ENCODE results near the gene GARRE1.
"Not testable (repeated sequence)": the region's sequence is repeated elsewhere in the genome, so short reads cannot be mapped to it uniquely, and the experiment has no call there.

Gene GARRE1

DNA sequence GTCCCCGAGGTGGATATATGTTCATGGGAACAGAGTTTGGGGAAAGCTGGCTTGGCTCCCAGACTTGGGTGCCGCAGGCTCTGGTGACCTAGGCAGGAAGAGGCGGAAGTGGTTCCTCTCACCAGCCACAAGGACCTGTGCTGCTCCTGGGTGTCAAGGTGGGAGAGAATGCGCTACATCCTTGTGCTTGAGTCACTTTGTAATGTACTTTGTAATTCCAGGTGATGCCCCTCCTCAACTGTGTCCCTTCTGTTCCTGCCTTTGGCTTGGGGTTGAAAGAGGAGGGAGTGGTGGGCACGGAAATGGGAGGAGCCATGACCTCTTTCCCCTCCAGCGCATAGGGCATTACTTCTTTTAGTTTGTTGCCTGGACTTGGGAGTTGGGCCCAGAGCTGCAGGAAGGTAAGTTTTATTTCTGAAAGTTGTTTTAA lies 10.9 kb downstream of the GARRE1 start:
- Mint-ChIP-seq H3K9me3 (ENCODE audit: low read depth) (no peaks in the 10 kb centered on the region), H3K27ac (no peak overlapping the region), H3K36me3 (peaks cover 4% of the 10 kb centered on the region), H3K4me1 (ENCODE audit: low read depth) (peaks cover 63% of the 10 kb centered on the region), H3K27me3 (no peaks in the 10 kb centered on the region), H3K4me3 (no peak overlapping the region)

DNA sequence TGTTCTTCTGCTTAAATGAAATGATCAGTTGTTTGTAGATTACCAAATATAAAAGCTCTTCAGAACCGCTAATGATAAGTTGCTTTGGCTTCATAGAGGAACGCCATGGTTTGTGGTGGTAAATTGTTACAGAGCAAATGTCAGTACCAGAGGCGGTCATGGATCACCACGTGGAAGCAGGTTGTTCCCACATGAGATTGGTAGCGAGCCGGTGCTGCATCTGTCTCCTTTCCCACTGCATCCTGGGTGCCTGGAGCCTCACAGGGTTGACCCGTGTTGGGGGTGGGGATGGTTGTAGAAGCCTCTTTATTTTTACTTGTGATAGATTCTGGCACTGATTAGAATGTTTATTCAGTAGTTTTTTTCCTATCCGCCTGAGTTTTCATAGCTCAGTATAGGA lies 14.7 kb downstream of the GARRE1 start:
- Mint-ChIP-seq H3K4me3 (peak overlapping the region; percentile 62), H3K9me3 (ENCODE audit: low read depth) (no peaks in the 10 kb centered on the region), H3K27ac (peak overlapping the region; percentile 74), H3K4me1 (ENCODE audit: low read depth) (peaks cover 75% of the 10 kb centered on the region), H3K36me3 (no peaks in the 10 kb centered on the region), H3K27me3 (no peaks in the 10 kb centered on the region)

DNA sequence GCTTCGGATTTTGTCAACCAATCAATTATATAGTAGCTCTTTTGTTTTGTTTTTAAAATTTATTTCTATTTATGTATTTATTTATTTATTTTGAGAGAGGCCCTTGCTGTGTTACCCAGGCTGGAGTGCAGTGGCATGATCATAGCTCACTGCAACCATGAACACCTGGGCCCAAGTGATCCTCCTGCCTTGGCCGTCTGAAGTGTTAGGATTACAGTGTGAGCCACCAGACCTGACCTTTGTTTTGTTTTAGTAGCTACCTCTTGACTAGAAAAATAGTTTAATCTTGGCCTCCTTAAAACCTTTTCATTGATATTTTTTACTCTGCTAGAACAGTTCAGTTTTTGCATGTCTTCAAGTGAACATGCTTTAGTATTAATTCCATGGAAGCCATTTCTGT lies 15.1 kb downstream of the GARRE1 start:
- Mint-ChIP-seq H3K9me3 (ENCODE audit: low read depth) (no peaks in the 10 kb centered on the region), H3K4me1 (ENCODE audit: low read depth) (peaks cover 78% of the 10 kb centered on the region), H3K4me3 (peak overlapping the region; percentile 69), H3K27ac (peak overlapping the region; percentile 88), H3K36me3 (no peaks in the 10 kb centered on the region), H3K27me3 (no peaks in the 10 kb centered on the region)

DNA sequence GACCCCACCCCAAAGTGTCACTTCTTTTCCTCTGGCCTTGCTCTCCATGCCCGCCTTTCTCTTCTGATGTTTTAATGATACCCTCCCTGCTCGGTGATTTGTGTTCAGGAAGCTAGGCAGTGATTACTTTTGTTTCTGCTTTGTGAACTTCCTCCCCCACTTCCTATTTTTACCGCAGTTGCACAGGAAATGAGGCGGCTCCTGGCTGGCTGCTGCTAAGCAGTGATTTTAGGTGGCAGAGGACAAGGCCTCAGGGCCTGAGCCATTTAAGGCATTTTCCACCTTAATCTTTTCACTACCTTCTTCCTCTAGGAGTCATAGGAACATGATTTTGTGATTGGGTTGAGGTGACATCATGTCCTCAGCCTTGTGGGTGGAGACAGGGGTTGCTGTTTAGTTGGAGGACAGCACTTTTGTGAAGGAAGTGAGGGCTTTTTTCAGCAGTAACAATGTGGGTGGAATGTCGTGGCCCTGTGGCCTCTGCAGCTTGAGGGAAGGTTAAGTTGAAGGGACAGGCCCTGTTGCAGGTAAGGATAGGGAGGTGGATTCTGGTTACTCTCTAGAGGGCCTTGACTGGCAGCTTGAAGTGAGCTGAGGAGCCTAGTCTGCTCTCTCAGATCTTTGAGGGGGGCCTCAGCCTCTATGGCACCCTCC lies 15.7 kb downstream of the GARRE1 start:
- H3K4me3 Mint-ChIP-seq = peak overlapping the region; percentile 69
- peak overlapping the region; percentile 88 for H3K27ac Mint-ChIP-seq
- no peaks in the 10 kb centered on the region for H3K27me3 Mint-ChIP-seq
- no peaks in the 10 kb centered on the region for H3K9me3 Mint-ChIP-seq (ENCODE audit: low read depth)
- H3K4me1 Mint-ChIP-seq (ENCODE audit: low read depth) = peaks cover 78% of the 10 kb centered on the region
- H3K36me3 Mint-ChIP-seq = no peaks in the 10 kb centered on the region

DNA sequence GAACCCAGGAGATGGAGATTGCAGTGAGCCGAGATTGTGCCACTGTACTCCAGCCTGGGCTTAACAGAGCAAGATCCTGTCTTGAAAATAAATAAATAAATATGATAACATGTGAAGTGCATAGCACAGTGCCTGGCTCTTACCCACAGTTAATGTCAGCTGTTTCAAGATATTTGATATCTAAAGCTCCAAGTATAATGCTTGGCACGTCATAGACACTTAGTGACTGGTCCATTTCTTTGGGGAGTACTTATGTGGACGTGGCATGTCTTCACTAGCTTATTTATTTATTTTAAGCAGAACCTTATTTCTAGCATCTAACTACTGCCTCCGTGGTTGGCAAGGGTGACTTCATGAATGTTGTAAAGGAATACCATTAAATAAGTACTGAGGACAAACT lies 18.8 kb downstream of the GARRE1 start:
- Mint-ChIP-seq H3K4me1 (ENCODE audit: low read depth) (peaks cover 83% of the 10 kb centered on the region), H3K27me3 (no peaks in the 10 kb centered on the region), H3K4me3 (no peak overlapping the region), H3K9me3 (ENCODE audit: low read depth) (no peaks in the 10 kb centered on the region), H3K27ac (no peak overlapping the region), H3K36me3 (no peaks in the 10 kb centered on the region)

DNA sequence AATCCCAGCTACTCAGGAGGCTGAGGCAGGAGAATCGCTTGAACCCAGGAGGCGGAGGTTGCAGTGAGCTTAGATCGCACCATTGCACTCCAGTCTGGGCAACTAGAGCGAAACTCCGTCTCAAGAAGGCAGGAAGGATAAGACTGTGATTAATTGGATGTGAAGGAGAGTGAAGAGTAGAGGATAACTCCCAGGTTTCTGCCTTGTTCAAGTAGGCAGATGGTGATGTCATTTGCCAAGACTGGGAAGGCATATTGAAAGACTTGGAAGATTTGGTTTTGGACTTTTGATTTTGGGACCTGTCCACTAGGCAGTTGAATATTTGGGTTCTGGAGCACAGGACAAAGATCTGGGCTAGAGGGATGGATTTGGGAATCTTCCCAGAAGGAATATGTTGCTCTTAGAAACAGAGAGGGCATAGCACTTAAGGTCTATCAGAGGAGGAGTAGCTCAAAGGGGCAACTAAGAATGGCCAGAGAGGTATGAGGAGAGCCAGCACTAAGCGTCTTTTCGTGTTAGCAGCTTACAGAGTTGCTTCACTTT lies 20.0 kb downstream of the GARRE1 start:
- H3K4me1 Mint-ChIP-seq (ENCODE audit: low read depth) = peaks cover 80% of the 10 kb centered on the region
- H3K4me3 Mint-ChIP-seq = no peak overlapping the region
- H3K27ac Mint-ChIP-seq = no peak overlapping the region
- H3K9me3 Mint-ChIP-seq (ENCODE audit: low read depth) = no peaks in the 10 kb centered on the region
- H3K27me3 Mint-ChIP-seq = no peaks in the 10 kb centered on the region
- H3K36me3 Mint-ChIP-seq = peaks cover 3% of the 10 kb centered on the region

DNA sequence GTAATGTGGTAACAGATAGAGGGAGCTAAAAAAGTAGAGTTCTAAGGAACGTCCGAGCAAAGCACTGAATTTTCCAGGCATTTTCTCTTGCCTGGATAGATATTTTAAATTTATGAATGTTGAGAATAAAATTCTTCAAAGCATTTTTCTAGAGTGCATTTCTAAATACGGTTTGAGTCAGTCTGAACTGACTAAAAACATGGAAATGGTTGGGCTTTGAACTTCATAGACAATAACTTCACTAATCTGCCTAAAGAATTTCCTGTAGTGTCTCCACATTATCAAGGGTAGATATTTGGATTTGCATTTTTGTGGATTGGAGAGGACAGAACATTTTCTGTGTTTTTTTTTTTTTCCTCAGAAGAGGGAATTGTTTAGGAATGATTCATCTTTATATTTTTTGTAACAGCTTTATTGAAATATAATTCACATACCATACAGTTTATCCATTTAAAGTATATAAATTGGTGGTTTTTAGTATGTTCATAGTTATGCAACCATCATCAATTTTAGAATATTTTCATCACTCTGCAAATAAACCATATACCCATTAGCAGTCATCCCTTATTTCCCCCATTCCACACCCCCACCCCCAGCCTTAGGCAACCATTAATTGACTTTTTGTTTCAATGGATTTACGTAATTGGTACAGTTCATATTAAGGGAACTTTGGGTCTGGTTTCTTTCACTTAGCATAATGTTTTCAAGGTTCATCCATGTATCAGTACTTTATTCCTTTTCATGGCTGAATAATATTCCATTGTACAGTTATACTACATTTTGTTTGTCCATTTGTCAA lies 20.7 kb downstream of the GARRE1 start:
- H3K9me3 Mint-ChIP-seq (ENCODE audit: low read depth) = no peaks in the 10 kb centered on the region
- peaks cover 3% of the 10 kb centered on the region for H3K36me3 Mint-ChIP-seq
- no peaks in the 10 kb centered on the region for H3K27me3 Mint-ChIP-seq
- H3K4me3 Mint-ChIP-seq = no peak overlapping the region
- H3K4me1 Mint-ChIP-seq (ENCODE audit: low read depth) = peaks cover 76% of the 10 kb centered on the region
- H3K27ac Mint-ChIP-seq = no peak overlapping the region

DNA sequence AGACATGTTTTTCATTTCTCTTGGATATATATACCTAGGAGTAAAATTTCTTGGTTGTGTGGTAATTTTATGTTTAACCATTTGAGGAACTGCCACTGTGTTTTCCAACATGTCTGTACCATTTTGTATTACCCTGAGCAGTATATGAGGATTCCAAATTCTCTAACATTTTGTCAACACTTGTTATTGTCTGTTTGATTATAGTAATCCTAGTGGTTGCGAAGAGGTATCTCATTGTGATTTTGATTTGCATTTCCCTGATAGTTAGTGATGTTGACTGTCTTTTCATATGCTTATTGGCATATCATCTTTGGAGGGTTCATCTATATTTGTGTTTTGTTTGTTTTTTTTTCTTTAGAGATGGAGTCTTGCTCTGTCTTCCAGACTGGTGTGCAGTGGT lies 21.4 kb downstream of the GARRE1 start:
- no peak overlapping the region for H3K4me3 Mint-ChIP-seq
- H3K27ac Mint-ChIP-seq = no peak overlapping the region
- no peaks in the 10 kb centered on the region for H3K9me3 Mint-ChIP-seq (ENCODE audit: low read depth)

DNA sequence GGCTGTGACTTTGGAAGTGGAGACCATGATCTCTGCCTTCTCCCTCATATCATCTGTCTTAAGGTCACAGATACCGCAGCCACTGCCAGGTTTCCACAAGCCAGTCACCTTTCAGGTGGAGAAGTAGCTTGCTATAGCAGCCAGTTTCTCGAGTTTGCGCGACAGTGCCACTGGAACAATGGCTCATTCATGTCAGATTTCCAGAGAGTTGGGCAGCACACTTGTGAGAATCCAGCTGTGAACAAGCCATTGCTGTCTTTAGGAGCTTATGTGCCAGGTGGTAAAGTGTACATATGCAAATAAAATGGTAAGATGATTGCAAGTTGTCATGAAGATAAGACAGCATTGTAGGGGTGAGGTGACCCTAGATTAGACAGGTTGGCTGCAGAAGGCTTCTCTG lies 22.3 kb downstream of the GARRE1 start:
- Mint-ChIP-seq H3K36me3 (peaks cover 3% of the 10 kb centered on the region), H3K27me3 (no peaks in the 10 kb centered on the region), H3K9me3 (ENCODE audit: low read depth) (no peaks in the 10 kb centered on the region), H3K27ac (no peak overlapping the region), H3K4me3 (no peak overlapping the region), H3K4me1 (ENCODE audit: low read depth) (peaks cover 67% of the 10 kb centered on the region)

More for the DNA sequence above, 21.4 kb downstream of the GARRE1 start:
- Mint-ChIP-seq H3K4me1 (ENCODE audit: low read depth) (peaks cover 71% of the 10 kb centered on the region), H3K27me3 (no peaks in the 10 kb centered on the region), H3K36me3 (peaks cover 3% of the 10 kb centered on the region)

DNA sequence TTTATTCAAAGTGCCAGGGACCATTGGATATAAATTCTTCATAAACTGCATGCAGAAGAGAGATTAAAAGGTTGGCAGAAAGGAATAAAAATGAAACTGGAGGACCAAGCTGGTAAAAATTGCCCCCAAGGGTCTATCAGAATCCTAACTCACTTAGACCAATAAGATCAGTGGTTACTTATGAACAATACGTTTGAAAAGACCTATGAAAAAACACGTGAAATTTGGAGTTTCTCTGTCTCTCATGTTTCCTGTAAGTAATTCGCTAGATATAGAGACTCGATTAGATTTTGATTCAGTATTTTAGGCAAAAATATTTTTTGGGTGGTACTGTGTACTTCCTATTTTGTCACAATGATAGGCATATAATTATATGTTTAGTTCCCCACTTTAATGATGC lies 22.9 kb downstream of the GARRE1 start:
- Mint-ChIP-seq H3K9me3 (ENCODE audit: low read depth) (no peaks in the 10 kb centered on the region), H3K27me3 (no peaks in the 10 kb centered on the region), H3K36me3 (peaks cover 3% of the 10 kb centered on the region), H3K4me3 (no peak overlapping the region), H3K27ac (no peak overlapping the region), H3K4me1 (ENCODE audit: low read depth) (peaks cover 66% of the 10 kb centered on the region)

DNA sequence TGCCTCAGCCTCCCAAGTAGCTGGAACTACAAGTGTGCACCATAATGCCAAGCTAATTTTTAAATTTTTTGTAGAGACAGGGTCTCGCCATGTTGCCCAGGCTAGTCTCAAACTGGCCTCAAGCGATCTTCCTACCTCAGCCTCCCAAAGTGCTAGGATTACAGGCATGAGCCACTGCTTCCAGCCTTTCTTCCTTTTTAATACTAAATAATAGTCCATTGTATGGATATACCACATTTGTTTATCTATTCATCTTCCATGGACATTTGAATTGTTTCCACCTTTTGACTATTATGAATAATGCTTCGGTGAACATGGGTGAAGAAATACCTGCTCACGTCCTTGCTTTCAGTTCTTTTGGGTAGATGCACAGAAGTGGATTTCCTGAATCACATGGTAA lies 24.4 kb downstream of the GARRE1 start:
- Mint-ChIP-seq H3K27ac (no peak overlapping the region), H3K36me3 (peaks cover 3% of the 10 kb centered on the region)

DNA sequence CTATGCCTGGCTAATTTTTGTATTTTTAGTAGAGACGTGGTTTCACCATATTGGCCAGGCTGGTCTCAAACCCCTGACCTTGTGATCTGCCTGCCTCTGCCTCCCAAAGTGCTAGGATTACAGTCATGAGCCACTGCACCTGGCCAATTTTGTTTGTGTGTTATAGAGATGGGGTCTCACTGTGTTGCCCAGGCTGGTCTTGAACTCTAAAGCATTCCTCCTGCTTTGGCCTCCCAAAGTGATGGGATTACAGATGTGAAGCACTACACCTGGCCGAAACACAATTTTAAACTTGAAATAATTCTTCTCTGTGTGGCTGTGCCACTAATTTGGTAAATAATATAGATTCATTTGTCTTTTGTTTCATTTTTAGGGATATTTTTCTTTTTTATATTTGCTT lies 27.1 kb downstream of the GARRE1 start:
- H3K36me3 Mint-ChIP-seq; H3K4me3 Mint-ChIP-seq; H3K27me3 Mint-ChIP-seq; H3K9me3 Mint-ChIP-seq (ENCODE audit: low read depth); H3K27ac Mint-ChIP-seq: not testable (repeated sequence)
- H3K4me1 Mint-ChIP-seq (ENCODE audit: low read depth) = peaks cover 48% of the 10 kb centered on the region

More for the DNA sequence above, 24.4 kb downstream of the GARRE1 start:
- Mint-ChIP-seq H3K27me3 (no peaks in the 10 kb centered on the region), H3K4me3 (no peak overlapping the region), H3K9me3 (ENCODE audit: low read depth) (no peaks in the 10 kb centered on the region), H3K4me1 (ENCODE audit: low read depth) (peaks cover 68% of the 10 kb centered on the region)

DNA sequence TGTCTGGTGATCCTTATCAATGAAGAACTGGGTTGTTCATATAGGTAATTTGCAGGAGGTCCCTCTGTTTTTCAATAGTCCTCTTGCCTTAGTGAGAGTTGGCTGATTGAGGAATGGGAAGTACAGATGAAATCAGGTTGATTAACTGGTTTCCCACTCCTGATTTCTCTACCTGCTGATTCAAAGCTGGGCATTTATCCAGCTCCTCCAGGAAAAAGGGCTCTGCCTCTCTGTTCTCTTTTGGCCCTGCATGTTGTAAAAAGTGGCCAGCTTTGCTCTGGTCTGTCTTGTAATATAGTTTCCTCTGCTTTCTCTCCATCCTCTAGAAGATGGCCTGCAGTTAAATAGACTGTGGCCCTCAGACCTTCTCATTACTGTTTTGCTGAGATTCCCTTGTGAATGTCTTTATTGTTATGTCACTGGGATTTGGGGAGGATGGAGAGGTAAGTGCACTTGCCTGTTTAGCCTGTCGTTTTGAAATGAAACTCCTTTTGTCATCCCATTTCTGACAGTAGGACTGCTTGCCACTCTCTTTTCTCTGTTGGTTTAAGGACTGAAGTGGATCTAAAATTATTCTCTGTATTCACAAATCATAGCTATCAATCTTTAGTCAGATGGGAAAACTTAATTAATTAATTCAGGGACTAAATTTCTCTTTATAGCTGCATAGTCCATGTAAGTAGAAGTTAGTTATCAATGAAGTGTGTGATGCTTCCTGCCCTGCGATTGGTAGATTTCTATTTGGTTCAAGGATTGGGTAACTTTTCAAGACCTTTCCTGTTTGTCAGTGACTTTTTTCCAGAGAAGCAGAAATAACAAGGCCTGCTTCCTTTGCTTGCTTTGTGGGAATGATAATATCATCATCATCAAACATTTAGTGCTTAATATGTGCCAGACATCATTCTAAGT lies 28.5 kb downstream of the GARRE1 start:
- Mint-ChIP-seq H3K27ac (peak overlapping the region; percentile 1), H3K9me3 (ENCODE audit: low read depth) (no peaks in the 10 kb centered on the region), H3K4me1 (ENCODE audit: low read depth) (peaks cover 44% of the 10 kb centered on the region), H3K27me3 (no peaks in the 10 kb centered on the region), H3K4me3 (peak overlapping the region; percentile 4), H3K36me3 (peaks cover 10% of the 10 kb centered on the region)

DNA sequence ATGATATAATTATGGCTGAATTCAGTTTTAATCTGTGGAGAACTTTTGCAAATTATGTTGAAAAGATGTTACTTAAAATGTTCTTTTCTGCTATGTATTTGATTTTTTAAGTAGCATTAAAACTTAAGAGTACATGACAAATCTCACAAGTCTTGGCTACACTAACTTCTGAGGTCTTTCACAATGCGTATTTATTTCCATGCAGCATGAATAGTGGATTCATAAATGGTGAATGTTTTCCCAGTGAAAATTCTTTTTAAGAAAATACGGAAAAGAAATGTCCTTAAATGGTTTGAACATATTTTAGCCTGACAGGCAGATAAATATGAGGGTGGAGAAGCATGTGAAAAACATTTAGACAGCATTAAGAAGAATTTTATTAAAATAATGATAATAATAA lies 30.2 kb downstream of the GARRE1 start:
- peaks cover 41% of the 10 kb centered on the region for H3K4me1 Mint-ChIP-seq (ENCODE audit: low read depth)
- no peak overlapping the region for H3K4me3 Mint-ChIP-seq
- H3K27me3 Mint-ChIP-seq = no peaks in the 10 kb centered on the region
- no peaks in the 10 kb centered on the region for H3K9me3 Mint-ChIP-seq (ENCODE audit: low read depth)
- peaks cover 6% of the 10 kb centered on the region for H3K36me3 Mint-ChIP-seq
- no peak overlapping the region for H3K27ac Mint-ChIP-seq
